Ammon's horn (tissue), 1 donor: ENCODE results near the gene METTL24.
"Not testable (repeated sequence)": the region's sequence is repeated elsewhere in the genome, so short reads cannot be mapped to it uniquely, and the experiment has no call there.

Source experiments
- DNase-seq: peaks from one replicate; pipeline ENCODE4 v3.0.0-alpha.2; 2016; ENCODE audit warnings: low spot score

METTL24 gene

GRCh38 chr6:110265273-110265672 is 92.9 kb downstream of the METTL24 start:
- DNase-seq, result no peak

- no peak for DNase-seq
Measured at GRCh38 chr6:110256366-110256765, 101.8 kb downstream of the METTL24 start.

- DNase-seq, result no peak
Measured at GRCh38 chr6:110255211-110255750, 102.9 kb downstream of the METTL24 start.

- no peak for DNase-seq
Measured at GRCh38 chr6:110250838-110251237, 107.3 kb downstream of the METTL24 start.

- no peak for DNase-seq
Measured at GRCh38 chr6:110250058-110250457, 108.1 kb downstream of the METTL24 start.

- DNase-seq, result no peak
Measured at GRCh38 chr6:110246900-110247546, 111.1 kb downstream of the METTL24 start.

- DNase-seq, result no peak
Measured at GRCh38 chr6:110246378-110246777, 111.8 kb downstream of the METTL24 start.

GRCh38 chr6:110244621-110245020 is 113.5 kb downstream of the METTL24 start:
- not testable (repeated sequence) for DNase-seq

GRCh38 chr6:110239526-110240274 is 118.4 kb downstream of the METTL24 start:
- no peak for DNase-seq

GRCh38 chr6:110236007-110236406 is 122.1 kb downstream of the METTL24 start:
- not testable (repeated sequence) for DNase-seq

GRCh38 chr6:110233770-110234374 is 124.3 kb downstream of the METTL24 start:
- DNase-seq, result no peak

GRCh38 chr6:110232450-110232849 is 125.7 kb downstream of the METTL24 start:
- DNase-seq, result no peak

GRCh38 chr6:110226261-110226660 is 131.9 kb downstream of the METTL24 start:
- DNase-seq, result no peak

GRCh38 chr6:110221738-110222137 is 136.4 kb downstream of the METTL24 start:
- no peak for DNase-seq

- DNase-seq, result no peak
Measured at GRCh38 chr6:110217266-110217665, 140.9 kb downstream of the METTL24 start.

- DNase-seq, result peak; percentile 18
Measured at GRCh38 chr6:110216140-110216539, 142.0 kb downstream of the METTL24 start.

- DNase-seq, result no peak
Measured at GRCh38 chr6:110214338-110214737, 143.8 kb downstream of the METTL24 start.

GRCh38 chr6:110211753-110212152 is 146.4 kb downstream of the METTL24 start:
- no peak for DNase-seq

GRCh38 chr6:110207652-110208051 is 150.5 kb downstream of the METTL24 start:
- DNase-seq, result no peak

- no peak for DNase-seq
Measured at GRCh38 chr6:110201151-110201884, 156.8 kb downstream of the METTL24 start.

- no peak for DNase-seq
Measured at GRCh38 chr6:110198561-110198960, 159.6 kb downstream of the METTL24 start.

GRCh38 chr6:110196874-110197273 is 161.3 kb downstream of the METTL24 start:
- no peak for DNase-seq
